ENCODE results near the gene POLG. TPM values are rescaled to one million over a fixed set of nuclear protein-coding genes. Genes with fewer than 3 reads are reported as not detected.
A peak's percentile ranks its signal among the peaks of the same experiment; 100 is the strongest.

The POLG gene
- polyA plus RNA-seq, 2 of the 4 experiments (the other 2 are of a cell fraction) = 24.1 to 50.2 TPM

GRCh38 chr15:89322822-89323221 is 11.8 kb downstream of the POLG start:
- CTCF ChIA-PET = interaction anchor here (0.6 to 34.7 kb wide), 8 partner anchors 10 to 34 kb away, joined by 3 to 593 read pairs (median 4); partner anchors contain the start of gene POLG
- no peak overlapping the region for H3K27ac ChIP-seq
- ATAC-seq = no peak

GRCh38 chr15:89321521-89322410 is 12.9 kb downstream of the POLG start:
- Histone ChIP-seq H3K4me1 (no peaks in the 10 kb centered on the region), H3K4me2 (no peak overlapping the region), H3K9me3 (no peaks in the 10 kb centered on the region), H3K4me3 (no peak overlapping the region), H3K27ac (no peak overlapping the region)
- ATAC-seq (peak; percentile 45 to 53; a peak in 4 of 6 replicates), DNase-seq (ENCODE audit: low read depth in 1 of 2, low spot score in 1 of 2) (no peak), FAIRE-seq (no peak)
- ChIA-PET POLR2A (interaction anchor here (1.0 to 1.5 kb wide), 3 partner anchors 9 to 13 kb away, joined by 3 to 4 read pairs (median 3); partner anchors contain the start of gene POLG), CTCF (interaction anchor here (0.6 to 34.7 kb wide), 10 partner anchors 9 to 150 kb away, joined by 3 to 593 read pairs (median 4); partner anchors contain the start of gene POLG)
- TF ChIP-seq RAD21 (conservative IDR thresholded peaks at IDR 0.05 in 1 of 2, IDR thresholded peaks at IDR 0.05 in 1 of 2) = no peak
- no peak for TF ChIP-seq NFE2L2 (conservative IDR thresholded peaks at IDR 0.05; ENCODE audit: low read length)
- no peak for TF ChIP-seq CHD2 (IDR thresholded peaks at IDR 0.05; ENCODE audit: low read length, partially characterized antibody)
- no peak for TF ChIP-seq HES2 (IDR thresholded peaks at IDR 0.05)
- TF ChIP-seq KDM1A (IDR thresholded peaks at IDR 0.05; ENCODE audit: low read depth) = no peak
- no peak for TF ChIP-seq ZNF302 (CRISPR knock-in tag; IDR thresholded peaks at IDR 0.05)
- no peak for TF ChIP-seq HOXB13 (CRISPR knock-in tag; IDR thresholded peaks at IDR 0.05; ENCODE audit: low read depth)
- TF ChIP-seq ZSCAN20 (CRISPR knock-in tag; IDR thresholded peaks at IDR 0.05) = no peak
- TF ChIP-seq POLR2A (IDR thresholded peaks at IDR 0.05; ENCODE audit: low read length) = no peak
- TF ChIP-seq JUN (IDR thresholded peaks at IDR 0.05) = no peak
- no peak for TF ChIP-seq MAZ (IDR thresholded peaks at IDR 0.05; ENCODE audit: borderline replicate concordance, low read depth, low read length)
- no peak for TF ChIP-seq CBX8 (IDR thresholded peaks at IDR 0.05)
- no peak for TF ChIP-seq EP300 (IDR thresholded peaks at IDR 0.05)
- TF ChIP-seq PBX3 (IDR thresholded peaks at IDR 0.05) = no peak
- no peak for TF ChIP-seq E2F6 (IDR thresholded peaks at IDR 0.05; ENCODE audit: borderline replicate concordance, low read depth)
- TF ChIP-seq RNF2 (IDR thresholded peaks at IDR 0.05; ENCODE audit: borderline replicate concordance, low read depth) = no peak
- TF ChIP-seq KDM5A (IDR thresholded peaks at IDR 0.05) = no peak
- TF ChIP-seq CEBPB (IDR thresholded peaks at IDR 0.05) = no peak
- WGBS (ENCODE audit: missing lambda C conversion rate) = 83% methylated on average over 17 of the region's 17 CpGs

More at GRCh38 chr15:89322822-89323221, 11.8 kb downstream of the POLG start:
- H3K4me3 ChIP-seq = no peak overlapping the region
- no peaks in the 10 kb centered on the region for H3K9me3 ChIP-seq
- no peak overlapping the region for H3K4me2 ChIP-seq
- no peaks in the 10 kb centered on the region for H3K4me1 ChIP-seq
- DNase-seq (ENCODE audit: low read depth in 1 of 2, low spot score in 1 of 2) (no peak), FAIRE-seq (no peak)
- POLR2A ChIA-PET = interaction anchor here (1.5 kb wide), 1 partner anchor 12 kb away, joined by 4 read pairs; the partner anchor contains the start of gene POLG
- TF ChIP-seq KDM1A (IDR thresholded peaks at IDR 0.05; ENCODE audit: low read depth) (no peak), MYC (IDR thresholded peaks at IDR 0.05; ENCODE audit: borderline replicate concordance, low read length) (no peak), EHMT2 (IDR thresholded peaks at IDR 0.05; ENCODE audit: low read depth) (no peak), EHF (CRISPR knock-in tag; IDR thresholded peaks at IDR 0.05) (no peak), HEYL (CRISPR knock-in tag; IDR thresholded peaks at IDR 0.05) (no peak), CHD2 (IDR thresholded peaks at IDR 0.05; ENCODE audit: low read length, partially characterized antibody) (no peak), HMGXB4 (CRISPR knock-in tag; IDR thresholded peaks at IDR 0.05; ENCODE audit: borderline replicate concordance) (no peak), GATA3 (IDR thresholded peaks at IDR 0.05; ENCODE audit: borderline replicate concordance) (no peak), PHF8 (IDR thresholded peaks at IDR 0.05; ENCODE audit: borderline replicate concordance, low read depth) (no peak), NFE2L2 (conservative IDR thresholded peaks at IDR 0.05; ENCODE audit: low read length) (no peak), ZSCAN20 (CRISPR knock-in tag; IDR thresholded peaks at IDR 0.05) (no peak), HES2 (IDR thresholded peaks at IDR 0.05) (no peak)
- WGBS (ENCODE audit: missing lambda C conversion rate) = 91% methylated on average over 15 of the region's 15 CpGs
